ENCODE measurements around the gene EWSR1. TPM values are rescaled to one million over a fixed set of nuclear protein-coding genes. Genes with fewer than 3 reads are reported as not detected.

EWSR1 gene
- total RNA-seq, 1 donor = 139 TPM

GRCh38 chr22:29348041-29348440, 80.0 kb downstream of the EWSR1 start:
- Histone ChIP-seq H3K27me3 (ENCODE audit: insufficient read depth, low read length) (no peaks in the 10 kb centered on the region), H3K4me1 (ENCODE audit: insufficient read depth, low read length) (peaks cover 3% of the 10 kb centered on the region), H3K4me3 (ENCODE audit: insufficient read depth, low read length) (no peak overlapping the region), H3K79me2 (ENCODE audit: insufficient read depth, low read length) (no peaks in the 10 kb centered on the region), H3K36me3 (ENCODE audit: insufficient read depth, low read length) (peaks cover 52% of the 10 kb centered on the region), H3K27ac (ENCODE audit: low read depth, low read length) (no peak overlapping the region), H4K20me1 (ENCODE audit: insufficient read depth, low read length) (peaks cover 2% of the 10 kb centered on the region), H3K4me2 (ENCODE audit: insufficient read depth, low read length) (no peak overlapping the region), H2AFZ (ENCODE audit: low read length) (no peak overlapping the region), H3K9me3 (ENCODE audit: low read depth, low read length) (no peaks in the 10 kb centered on the region)
- TF ChIP-seq, protein P1, sequence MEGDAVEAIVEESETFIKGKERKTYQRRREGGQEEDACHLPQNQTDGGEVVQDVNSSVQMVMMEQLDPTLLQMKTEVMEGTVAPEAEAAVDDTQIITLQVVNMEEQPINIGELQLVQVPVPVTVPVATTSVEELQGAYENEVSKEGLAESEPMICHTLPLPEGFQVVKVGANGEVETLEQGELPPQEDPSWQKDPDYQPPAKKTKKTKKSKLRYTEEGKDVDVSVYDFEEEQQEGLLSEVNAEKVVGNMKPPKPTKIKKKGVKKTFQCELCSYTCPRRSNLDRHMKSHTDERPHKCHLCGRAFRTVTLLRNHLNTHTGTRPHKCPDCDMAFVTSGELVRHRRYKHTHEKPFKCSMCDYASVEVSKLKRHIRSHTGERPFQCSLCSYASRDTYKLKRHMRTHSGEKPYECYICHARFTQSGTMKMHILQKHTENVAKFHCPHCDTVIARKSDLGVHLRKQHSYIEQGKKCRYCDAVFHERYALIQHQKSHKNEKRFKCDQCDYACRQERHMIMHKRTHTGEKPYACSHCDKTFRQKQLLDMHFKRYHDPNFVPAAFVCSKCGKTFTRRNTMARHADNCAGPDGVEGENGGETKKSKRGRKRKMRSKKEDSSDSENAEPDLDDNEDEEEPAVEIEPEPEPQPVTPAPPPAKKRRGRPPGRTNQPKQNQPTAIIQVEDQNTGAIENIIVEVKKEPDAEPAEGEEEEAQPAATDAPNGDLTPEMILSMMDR (IDR thresholded peaks at IDR 0.05; ENCODE audit: extremely low read depth, low read depth, low read length) = no peak
- DNase-seq (ENCODE audit: insufficient read length, low spot score, missing footprints) = peak; percentile 26

DNA sequence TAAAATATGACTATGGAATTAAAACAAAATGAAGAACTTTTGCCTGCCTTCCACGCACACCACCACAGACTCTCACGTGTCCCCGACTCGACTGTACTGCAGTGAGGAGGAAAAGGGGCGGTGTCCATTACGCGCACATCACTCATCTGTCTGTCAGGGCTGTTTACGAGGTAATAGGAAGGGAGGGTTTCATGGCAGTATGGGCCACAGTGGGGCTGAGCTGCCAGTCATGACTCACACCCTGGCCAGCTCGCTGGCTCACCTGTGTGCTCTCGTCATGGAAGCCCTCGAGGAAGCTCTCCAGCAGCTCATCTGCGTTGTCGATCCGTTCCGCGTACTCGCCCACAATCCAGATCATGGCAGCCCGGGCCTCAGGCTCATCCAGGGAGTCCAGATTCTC, 80.9 kb downstream of the EWSR1 start:
- no peaks in the 10 kb centered on the region for H4K20me1 ChIP-seq (ENCODE audit: insufficient read depth, low read length)
- no peaks in the 10 kb centered on the region for H3K27me3 ChIP-seq (ENCODE audit: insufficient read depth, low read length)
- no peak overlapping the region for H2AFZ ChIP-seq (ENCODE audit: low read length)
- H3K27ac ChIP-seq (ENCODE audit: low read depth, low read length) = no peak overlapping the region
- H3K36me3 ChIP-seq (ENCODE audit: insufficient read depth, low read length) = peaks cover 59% of the 10 kb centered on the region
- H3K79me2 ChIP-seq (ENCODE audit: insufficient read depth, low read length) = no peaks in the 10 kb centered on the region
- H3K9me3 ChIP-seq (ENCODE audit: low read depth, low read length) = no peaks in the 10 kb centered on the region
- no peak overlapping the region for H3K4me2 ChIP-seq (ENCODE audit: insufficient read depth, low read length)
- TF ChIP-seq, protein P1 (IDR thresholded peaks at IDR 0.05; ENCODE audit: extremely low read depth, low read depth, low read length) = no peak
- H3K4me3 ChIP-seq (ENCODE audit: insufficient read depth, low read length) = no peak overlapping the region
- DNase-seq (ENCODE audit: insufficient read length, low spot score, missing footprints) = peak; percentile 35
- H3K4me1 ChIP-seq (ENCODE audit: insufficient read depth, low read length) = peaks cover 3% of the 10 kb centered on the region

Small RNAs within 50 kb of the gene (small RNA-seq; reads per million reads assigned to genes)
- not detected for gene MIR3653

Other genes starting within 250 kb of the EWSR1 start
- not detected in 2 replicates for gene C22orf31, start 206.4 kb upstream of the EWSR1 start, total RNA-seq
- 6.5 and 7.7 TPM in 2 replicates for gene KREMEN1, start 195.2 kb upstream of the EWSR1 start, total RNA-seq
- gene EMID1, start 62.4 kb upstream of the EWSR1 start, total RNA-seq = under 0.01 and 0.29 TPM in 2 replicates
- gene RHBDD3, start 287 bp upstream of the EWSR1 start, total RNA-seq = 25.0 and 32.7 TPM in 2 replicates
- 11.6 and 13.0 TPM in 2 replicates for gene GAS2L1, start 38.4 kb downstream of the EWSR1 start, total RNA-seq
- not detected in 2 replicates for gene RASL10A, start 47.4 kb downstream of the EWSR1 start, total RNA-seq
- gene AP1B1, start 120.3 kb downstream of the EWSR1 start, total RNA-seq = 35.4 and 37.3 TPM in 2 replicates
- not detected in 2 replicates for gene RFPL1, start 170.3 kb downstream of the EWSR1 start, total RNA-seq
- gene NEFH, start 211.9 kb downstream of the EWSR1 start, total RNA-seq = under 0.01 and 0.36 TPM in 2 replicates